ENCODE data around the gene DYNLT2B.

DNA sequence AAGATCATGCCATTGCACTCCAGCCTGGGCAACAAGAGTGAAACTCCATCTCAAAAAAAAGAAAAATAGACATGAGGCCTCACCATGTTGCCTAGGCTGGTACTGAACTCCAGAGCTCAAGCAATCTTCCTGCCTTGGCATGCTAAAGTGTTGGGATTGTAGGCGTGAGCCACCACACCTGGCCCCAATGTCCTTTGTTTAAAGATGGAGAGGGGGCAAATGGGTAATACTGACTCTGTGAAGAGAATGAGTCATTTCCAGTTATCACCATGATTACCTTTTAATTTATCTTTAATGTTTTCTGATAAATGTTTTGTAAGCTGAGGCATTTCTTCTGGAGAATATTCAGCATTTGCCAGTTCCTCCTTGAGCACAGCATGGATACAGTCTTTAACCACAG, 2.2 kb downstream of the DYNLT2B start:
- TF ChIP-seq, protein P1, sequence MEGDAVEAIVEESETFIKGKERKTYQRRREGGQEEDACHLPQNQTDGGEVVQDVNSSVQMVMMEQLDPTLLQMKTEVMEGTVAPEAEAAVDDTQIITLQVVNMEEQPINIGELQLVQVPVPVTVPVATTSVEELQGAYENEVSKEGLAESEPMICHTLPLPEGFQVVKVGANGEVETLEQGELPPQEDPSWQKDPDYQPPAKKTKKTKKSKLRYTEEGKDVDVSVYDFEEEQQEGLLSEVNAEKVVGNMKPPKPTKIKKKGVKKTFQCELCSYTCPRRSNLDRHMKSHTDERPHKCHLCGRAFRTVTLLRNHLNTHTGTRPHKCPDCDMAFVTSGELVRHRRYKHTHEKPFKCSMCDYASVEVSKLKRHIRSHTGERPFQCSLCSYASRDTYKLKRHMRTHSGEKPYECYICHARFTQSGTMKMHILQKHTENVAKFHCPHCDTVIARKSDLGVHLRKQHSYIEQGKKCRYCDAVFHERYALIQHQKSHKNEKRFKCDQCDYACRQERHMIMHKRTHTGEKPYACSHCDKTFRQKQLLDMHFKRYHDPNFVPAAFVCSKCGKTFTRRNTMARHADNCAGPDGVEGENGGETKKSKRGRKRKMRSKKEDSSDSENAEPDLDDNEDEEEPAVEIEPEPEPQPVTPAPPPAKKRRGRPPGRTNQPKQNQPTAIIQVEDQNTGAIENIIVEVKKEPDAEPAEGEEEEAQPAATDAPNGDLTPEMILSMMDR (IDR thresholded peaks at IDR 0.05), result no peak
- TF ChIP-seq POLR2AphosphoS5 (IDR thresholded peaks at IDR 0.05), result no peak

All from stomach (tissue), 4 donors.